HCEC 1CT (cell line): ENCODE data around the gene TJP1.
A peak's percentile ranks its signal among the peaks of the same experiment; 100 is the strongest.
"Not testable (repeated sequence)": the region's sequence is repeated elsewhere in the genome, so short reads cannot be mapped to it uniquely, and the experiment has no call there.

Experiments used
- DNase-seq: peaks from one replicate; pipeline ENCODE4 v3.0.0-alpha.2; 2017

The TJP1 gene

GRCh38 chr15:29698030-29698701 is 124.1 kb downstream of the TJP1 start:
- DNase-seq = peak; percentile 91

- DNase-seq = no peak
These were observed 125.1 kb downstream of the TJP1 start for GRCh38 chr15:29696950-29697738.

- DNase-seq = not testable (repeated sequence)
These were observed 125.8 kb downstream of the TJP1 start for GRCh38 chr15:29696506-29696905.

GRCh38 chr15:29695489-29696167 is 126.6 kb downstream of the TJP1 start:
- DNase-seq = no peak

GRCh38 chr15:29693225-29693624 is 129.0 kb downstream of the TJP1 start:
- DNase-seq = peak; percentile 16

- DNase-seq = no peak
These were observed 129.7 kb downstream of the TJP1 start for GRCh38 chr15:29692527-29692926.

- no peak for DNase-seq
These were observed 131.3 kb downstream of the TJP1 start for GRCh38 chr15:29690765-29691475.

GRCh38 chr15:29689287-29689986 is 132.8 kb downstream of the TJP1 start:
- no peak for DNase-seq

GRCh38 chr15:29688506-29689286 is 133.6 kb downstream of the TJP1 start:
- DNase-seq = no peak

GRCh38 chr15:29687939-29688505 is 134.2 kb downstream of the TJP1 start:
- no peak for DNase-seq

GRCh38 chr15:29687204-29687815 is 135.0 kb downstream of the TJP1 start:
- no peak for DNase-seq

GRCh38 chr15:29686445-29687203 is 135.6 kb downstream of the TJP1 start:
- no peak for DNase-seq

- no peak for DNase-seq
These were observed 136.2 kb downstream of the TJP1 start for GRCh38 chr15:29686079-29686425.

- DNase-seq = peak; percentile 67
These were observed 136.9 kb downstream of the TJP1 start for GRCh38 chr15:29685156-29686078.

GRCh38 chr15:29682781-29683180 is 139.5 kb downstream of the TJP1 start:
- DNase-seq = no peak

- DNase-seq = no peak
These were observed 139.9 kb downstream of the TJP1 start for GRCh38 chr15:29682361-29682760.

- no peak for DNase-seq
These were observed 140.3 kb downstream of the TJP1 start for GRCh38 chr15:29681946-29682345.

- no peak for DNase-seq
These were observed 141.0 kb downstream of the TJP1 start for GRCh38 chr15:29681166-29681845.
